Right lobe of liver (tissue), 4 donors: ENCODE data around the gene SIGLEC5.

Experiments used
- POLR2A ChIP-seq: fragments of 450-650 bp; IDR thresholded peaks from one replicate; pipeline ENCODE4 v1.6.1; 2017; ENCODE audit warnings: antibody characterized with exemption, mild to moderate bottlenecking
- TF ChIP-seq, protein P1 (sequence below), 4 donors: fragments of 200-600 bp in 3 of 4; fragments of 450-650 bp in 1 of 4; IDR thresholded peaks; one replicate each; pipeline versions ENCODE4 v1.5.1 to v1.8.0; 2016 to 2022; ENCODE audit warnings: antibody characterized with exemption in 4 of 4, mild to moderate bottlenecking in 2 of 4
- donor health status: DM: no; HTN: no; CAD: no.
- donor health status: DM: no; HTN: no; CAD: no.
- donor health status: DM: no; HTN: yes; CAD: no.

DNA sequence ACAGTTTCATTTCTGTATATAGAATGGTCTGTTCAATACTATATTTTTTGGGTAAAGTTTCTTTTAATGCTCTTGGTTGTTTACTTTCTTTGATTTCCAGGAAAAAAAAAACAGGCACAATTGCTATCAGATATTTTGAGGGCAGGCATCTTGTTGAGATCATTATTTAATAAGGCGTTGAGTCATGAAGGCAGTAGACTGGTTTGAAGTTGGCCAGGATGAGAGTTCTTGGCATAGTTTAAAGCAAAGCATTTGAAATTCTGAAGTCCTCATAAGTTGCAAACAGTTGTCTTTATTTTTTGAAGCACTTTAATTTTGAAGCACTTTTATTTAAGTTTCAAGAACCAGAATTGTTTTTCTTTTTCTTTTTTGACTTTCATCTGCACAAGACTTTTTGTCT, 61.7 kb downstream of the SIGLEC5 start:
- TF ChIP-seq, protein P1, sequence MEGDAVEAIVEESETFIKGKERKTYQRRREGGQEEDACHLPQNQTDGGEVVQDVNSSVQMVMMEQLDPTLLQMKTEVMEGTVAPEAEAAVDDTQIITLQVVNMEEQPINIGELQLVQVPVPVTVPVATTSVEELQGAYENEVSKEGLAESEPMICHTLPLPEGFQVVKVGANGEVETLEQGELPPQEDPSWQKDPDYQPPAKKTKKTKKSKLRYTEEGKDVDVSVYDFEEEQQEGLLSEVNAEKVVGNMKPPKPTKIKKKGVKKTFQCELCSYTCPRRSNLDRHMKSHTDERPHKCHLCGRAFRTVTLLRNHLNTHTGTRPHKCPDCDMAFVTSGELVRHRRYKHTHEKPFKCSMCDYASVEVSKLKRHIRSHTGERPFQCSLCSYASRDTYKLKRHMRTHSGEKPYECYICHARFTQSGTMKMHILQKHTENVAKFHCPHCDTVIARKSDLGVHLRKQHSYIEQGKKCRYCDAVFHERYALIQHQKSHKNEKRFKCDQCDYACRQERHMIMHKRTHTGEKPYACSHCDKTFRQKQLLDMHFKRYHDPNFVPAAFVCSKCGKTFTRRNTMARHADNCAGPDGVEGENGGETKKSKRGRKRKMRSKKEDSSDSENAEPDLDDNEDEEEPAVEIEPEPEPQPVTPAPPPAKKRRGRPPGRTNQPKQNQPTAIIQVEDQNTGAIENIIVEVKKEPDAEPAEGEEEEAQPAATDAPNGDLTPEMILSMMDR (IDR thresholded peaks at IDR 0.05) = no peak
- TF ChIP-seq POLR2A = no peak
